GM23338 (cell line): ENCODE results near the gene RPS6KA5. TPM values are rescaled to one million over a fixed set of nuclear protein-coding genes. Genes with fewer than 3 reads are reported as not detected.

Experiments used
- ATAC-seq: fragments of 200-7000 bp; cut with Tn5 transposase; 3 replicates; pipeline ENCODE4 v1.9.1; 2020
- DNase-seq: peaks from one replicate; pipeline ENCODE4 v3.0.0-alpha.2; 2015; ENCODE audit warnings: low spot score
- H2AFZ ChIP-seq: fragments of 200-600 bp; sonication (generic); 2 replicates; pipeline ENCODE4 v1.8.0; 2016; ENCODE audit warnings: antibody characterized with exemption, mild to moderate bottlenecking, moderate library complexity
- H3F3A ChIP-seq: fragments of 200-600 bp; sonication (generic); replicated peaks from 2 replicates; pipeline ENCODE4 v1.8.0; 2017; ENCODE audit warnings: antibody characterized with exemption, mixed run types, low read depth
- H3K27ac ChIP-seq: fragments of 200-600 bp; sonication (generic); 2 replicates; pipeline ENCODE4 v1.6.1; 2016; ENCODE audit warnings: low read depth
- H3K27me3 ChIP-seq: fragments of 200-600 bp; sonication (generic); 2 replicates; pipeline ENCODE4 v1.8.0; 2016; ENCODE audit warnings: mild to moderate bottlenecking, mixed run types, moderate library complexity; ENCODE audit not compliant: insufficient read depth
- H3K36me3 ChIP-seq: fragments of 200-600 bp; sonication (generic); 2 replicates; pipeline ENCODE4 v1.8.0; 2016; ENCODE audit warnings: mild to moderate bottlenecking; ENCODE audit not compliant: insufficient read depth
- H3K4me1 ChIP-seq: fragments of 200-600 bp; sonication (generic); 2 replicates; pipeline ENCODE4 v1.8.0; 2016; ENCODE audit warnings: mild to moderate bottlenecking, moderate library complexity; ENCODE audit not compliant: insufficient read depth
- H3K4me2 ChIP-seq: fragments of 200-600 bp; sonication (generic); 2 replicates; pipeline ENCODE4 v1.7.1; 2017; ENCODE audit warnings: mixed run types
- H3K4me3 ChIP-seq: fragments of 200-600 bp; sonication (generic); 2 replicates; pipeline ENCODE4 v1.6.1; 2016; ENCODE audit warnings: mixed run types
- H3K79me2 ChIP-seq: fragments of 200-600 bp; sonication (generic); replicated peaks from 2 replicates; pipeline ENCODE4 v1.8.0; 2017; ENCODE audit warnings: mild to moderate bottlenecking; ENCODE audit not compliant: insufficient read depth
- H3K9me2 ChIP-seq: fragments of 200-600 bp; sonication (generic); 2 replicates; pipeline ENCODE4 v1.8.0; 2017; ENCODE audit not compliant: insufficient read depth
- H4K20me1 ChIP-seq: fragments of 200-600 bp; sonication (generic); replicated peaks from 2 replicates; pipeline ENCODE4 v1.8.0; 2017; ENCODE audit warnings: mild to moderate bottlenecking; ENCODE audit not compliant: insufficient read depth
- H3K27ac Mint-ChIP-seq: 2 replicates; pipeline ENCODE4 v1.8.0; 2020; ENCODE audit warnings: inconsistent platforms, mild to moderate bottlenecking, moderate library complexity, mixed read lengths
- H3K27me3 Mint-ChIP-seq: 3 replicates; pipeline ENCODE4 v1.8.0; 2022; ENCODE audit warnings: low read depth, mild to moderate bottlenecking, moderate library complexity, mixed read lengths, inconsistent platforms; ENCODE audit not compliant: insufficient read depth, poor library complexity
- H3K36me3 Mint-ChIP-seq: 3 replicates; pipeline ENCODE4 v1.8.0; 2021; ENCODE audit warnings: low read depth, mild to moderate bottlenecking, inconsistent platforms, moderate library complexity, mixed read lengths
- H3K4me1 Mint-ChIP-seq: 3 replicates; pipeline ENCODE4 v1.8.0; 2020; ENCODE audit warnings: mild to moderate bottlenecking, inconsistent platforms, mixed read lengths
- H3K4me3 Mint-ChIP-seq: 3 replicates; pipeline ENCODE4 v1.8.0; 2021; ENCODE audit warnings: moderate library complexity, mild to moderate bottlenecking, inconsistent platforms, mixed read lengths
- H3K9me3 Mint-ChIP-seq: 3 replicates; pipeline ENCODE4 v1.8.0; 2020; ENCODE audit warnings: moderate library complexity, mild to moderate bottlenecking, inconsistent platforms, mixed read lengths
- CREB1 ChIP-seq: fragments of 250-450 bp; sonication (Bioruptor Pico); IDR thresholded peaks from 2 replicates; pipeline ENCODE4 v1.5.0; 2020; ENCODE audit warnings: low read depth, mild to moderate bottlenecking, moderate library complexity
- EZH2 ChIP-seq: fragments of 200-600 bp; sonication (generic); IDR thresholded peaks from one replicate; pipeline ENCODE4 v1.8.0; 2017; ENCODE audit warnings: antibody characterized with exemption, mild to moderate bottlenecking, low read depth; ENCODE audit not compliant: unreplicated experiment
- EZH2phosphoT487 ChIP-seq: fragments of 200-600 bp; sonication (generic); IDR thresholded peaks from one replicate; pipeline ENCODE4 v1.8.1; 2018; ENCODE audit warnings: antibody characterized with exemption; ENCODE audit not compliant: unreplicated experiment
- JUNB ChIP-seq: IDR thresholded peaks from one replicate; pipeline ENCODE4 v1.6.1; 2016; ENCODE audit warnings: antibody characterized with exemption; ENCODE audit not compliant: unreplicated experiment
- NANOG ChIP-seq: IDR thresholded peaks from 2 replicates; pipeline ENCODE4 v1.6.1; 2016; ENCODE audit warnings: antibody characterized with exemption, borderline replicate concordance
- POLR2AphosphoS5 ChIP-seq: IDR thresholded peaks from 2 replicates; pipeline ENCODE4 v1.6.1; 2016; ENCODE audit warnings: antibody characterized with exemption, low read depth
- STAT1 ChIP-seq: IDR thresholded peaks from one replicate; pipeline ENCODE4 v1.6.1; 2016; ENCODE audit warnings: antibody characterized with exemption; ENCODE audit not compliant: unreplicated experiment
- ZNF114 ChIP-seq: fragments of 250-450 bp; sonication (Bioruptor Pico); IDR thresholded peaks from 2 replicates; pipeline ENCODE4 v1.5.0; 2020; ENCODE audit warnings: mild to moderate bottlenecking, moderate library complexity
- ZNF331 ChIP-seq: fragments of 250-450 bp; sonication (Bioruptor Pico); IDR thresholded peaks from 2 replicates; pipeline ENCODE4 v1.5.0; 2020; ENCODE audit warnings: low read depth, mild to moderate bottlenecking, moderate library complexity
- polyA plus RNA-seq: library from polyadenylated mRNA; unstranded; fragments of >200 nt; fragmentation: Nextera tagmentation; extraction: Ambion mirVana; gene quantifications from 2 replicates; pipeline ENCODE4 v1.2.1, GENCODE V29; 2016
- total RNA-seq: library from RNA; depleted of rRNA; stranded (reverse); fragments of >200 nt; shearing (Covaris generic); gene quantifications from 2 replicates; pipeline ENCODE4 v1.2.3, GENCODE V29; 2014
- TF ChIP-seq, protein P1 (sequence below): fragments of 250-450 bp; sonication (Bioruptor Pico); IDR thresholded peaks from 2 replicates; pipeline ENCODE4 v1.5.0; 2020; ENCODE audit warnings: mild to moderate bottlenecking, moderate library complexity
- TF ChIP-seq, protein P2 (sequence below): IDR thresholded peaks from 2 replicates; pipeline ENCODE4 v1.6.1; 2016; ENCODE audit warnings: antibody characterized with exemption
- TF ChIP-seq, protein P3 (sequence below): IDR thresholded peaks from one replicate; pipeline ENCODE4 v1.6.1; 2018; ENCODE audit warnings: antibody characterized with exemption; ENCODE audit not compliant: unreplicated experiment

The RPS6KA5 gene
- total and polyA plus RNA-seq, 2 experiments from 2014 or later: 2.1 to 2.4 TPM

DNA sequence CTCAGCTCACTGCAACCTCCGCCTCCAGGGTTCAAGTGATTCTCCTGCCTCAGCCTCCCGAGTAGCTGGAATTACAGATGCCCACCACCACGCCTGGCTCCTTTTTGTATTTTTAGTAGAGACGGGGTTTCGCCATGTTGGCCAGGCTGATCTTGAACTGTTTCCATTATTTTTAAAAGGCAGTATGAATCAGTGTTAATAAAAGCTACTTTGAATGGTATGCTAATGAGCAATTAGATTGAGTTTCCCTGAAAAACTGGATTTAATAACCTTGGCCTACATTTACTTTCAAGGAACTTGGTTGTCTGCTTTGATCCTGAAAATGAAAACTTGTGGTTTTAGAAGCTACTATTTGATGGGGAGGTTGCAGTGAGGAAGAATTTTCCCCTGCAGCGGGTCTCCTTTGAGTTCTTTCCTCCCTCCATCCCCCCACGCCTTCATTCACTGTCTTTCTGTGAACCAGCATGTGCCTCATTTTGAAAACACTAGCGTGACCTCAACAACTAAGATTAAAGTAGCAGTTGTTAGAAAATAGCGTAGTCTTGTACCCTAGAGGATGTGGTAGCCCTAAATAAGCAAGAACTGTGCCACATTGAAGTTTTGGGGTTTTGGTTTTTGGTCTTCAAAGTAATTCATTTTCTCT, 17.8 kb upstream of the RPS6KA5 start:
- Histone ChIP-seq H3K36me3 (no peaks in the 10 kb centered on the region), H3K4me3 (no peak overlapping the region), H3K79me2 (no peaks in the 10 kb centered on the region), H4K20me1 (no peaks in the 10 kb centered on the region), H2AFZ (peak overlapping the region; percentile 87; the same call in 1 of the 2 replicates), H3K9me2 (no peaks in the 10 kb centered on the region), H3K4me2 (no peak overlapping the region; the same call in 1 of the 2 replicates), H3K27me3 (no peaks in the 10 kb centered on the region), H3K27ac (no peak overlapping the region), H3F3A (no peaks in the 10 kb centered on the region), H3K4me1 (no peaks in the 10 kb centered on the region)
- H3K4me3 Mint-ChIP-seq: no peak overlapping the region
- H3K9me3 Mint-ChIP-seq: no peaks in the 10 kb centered on the region; the same call in 2 of the 3 replicates
- H3K27me3 Mint-ChIP-seq: peaks cover 5% of the 10 kb centered on the region
- peaks cover 4% of the 10 kb centered on the region for H3K4me1 Mint-ChIP-seq
- TF ChIP-seq JUNB (no peak), EZH2 (no peak), CREB1 (no peak), EZH2phosphoT487 (no peak), NANOG (no peak), ZNF331 (CRISPR knock-in tag) (no peak), POLR2AphosphoS5 (no peak), STAT1 (no peak), ZNF114 (CRISPR knock-in tag) (no peak)
- TF ChIP-seq, protein P1, sequence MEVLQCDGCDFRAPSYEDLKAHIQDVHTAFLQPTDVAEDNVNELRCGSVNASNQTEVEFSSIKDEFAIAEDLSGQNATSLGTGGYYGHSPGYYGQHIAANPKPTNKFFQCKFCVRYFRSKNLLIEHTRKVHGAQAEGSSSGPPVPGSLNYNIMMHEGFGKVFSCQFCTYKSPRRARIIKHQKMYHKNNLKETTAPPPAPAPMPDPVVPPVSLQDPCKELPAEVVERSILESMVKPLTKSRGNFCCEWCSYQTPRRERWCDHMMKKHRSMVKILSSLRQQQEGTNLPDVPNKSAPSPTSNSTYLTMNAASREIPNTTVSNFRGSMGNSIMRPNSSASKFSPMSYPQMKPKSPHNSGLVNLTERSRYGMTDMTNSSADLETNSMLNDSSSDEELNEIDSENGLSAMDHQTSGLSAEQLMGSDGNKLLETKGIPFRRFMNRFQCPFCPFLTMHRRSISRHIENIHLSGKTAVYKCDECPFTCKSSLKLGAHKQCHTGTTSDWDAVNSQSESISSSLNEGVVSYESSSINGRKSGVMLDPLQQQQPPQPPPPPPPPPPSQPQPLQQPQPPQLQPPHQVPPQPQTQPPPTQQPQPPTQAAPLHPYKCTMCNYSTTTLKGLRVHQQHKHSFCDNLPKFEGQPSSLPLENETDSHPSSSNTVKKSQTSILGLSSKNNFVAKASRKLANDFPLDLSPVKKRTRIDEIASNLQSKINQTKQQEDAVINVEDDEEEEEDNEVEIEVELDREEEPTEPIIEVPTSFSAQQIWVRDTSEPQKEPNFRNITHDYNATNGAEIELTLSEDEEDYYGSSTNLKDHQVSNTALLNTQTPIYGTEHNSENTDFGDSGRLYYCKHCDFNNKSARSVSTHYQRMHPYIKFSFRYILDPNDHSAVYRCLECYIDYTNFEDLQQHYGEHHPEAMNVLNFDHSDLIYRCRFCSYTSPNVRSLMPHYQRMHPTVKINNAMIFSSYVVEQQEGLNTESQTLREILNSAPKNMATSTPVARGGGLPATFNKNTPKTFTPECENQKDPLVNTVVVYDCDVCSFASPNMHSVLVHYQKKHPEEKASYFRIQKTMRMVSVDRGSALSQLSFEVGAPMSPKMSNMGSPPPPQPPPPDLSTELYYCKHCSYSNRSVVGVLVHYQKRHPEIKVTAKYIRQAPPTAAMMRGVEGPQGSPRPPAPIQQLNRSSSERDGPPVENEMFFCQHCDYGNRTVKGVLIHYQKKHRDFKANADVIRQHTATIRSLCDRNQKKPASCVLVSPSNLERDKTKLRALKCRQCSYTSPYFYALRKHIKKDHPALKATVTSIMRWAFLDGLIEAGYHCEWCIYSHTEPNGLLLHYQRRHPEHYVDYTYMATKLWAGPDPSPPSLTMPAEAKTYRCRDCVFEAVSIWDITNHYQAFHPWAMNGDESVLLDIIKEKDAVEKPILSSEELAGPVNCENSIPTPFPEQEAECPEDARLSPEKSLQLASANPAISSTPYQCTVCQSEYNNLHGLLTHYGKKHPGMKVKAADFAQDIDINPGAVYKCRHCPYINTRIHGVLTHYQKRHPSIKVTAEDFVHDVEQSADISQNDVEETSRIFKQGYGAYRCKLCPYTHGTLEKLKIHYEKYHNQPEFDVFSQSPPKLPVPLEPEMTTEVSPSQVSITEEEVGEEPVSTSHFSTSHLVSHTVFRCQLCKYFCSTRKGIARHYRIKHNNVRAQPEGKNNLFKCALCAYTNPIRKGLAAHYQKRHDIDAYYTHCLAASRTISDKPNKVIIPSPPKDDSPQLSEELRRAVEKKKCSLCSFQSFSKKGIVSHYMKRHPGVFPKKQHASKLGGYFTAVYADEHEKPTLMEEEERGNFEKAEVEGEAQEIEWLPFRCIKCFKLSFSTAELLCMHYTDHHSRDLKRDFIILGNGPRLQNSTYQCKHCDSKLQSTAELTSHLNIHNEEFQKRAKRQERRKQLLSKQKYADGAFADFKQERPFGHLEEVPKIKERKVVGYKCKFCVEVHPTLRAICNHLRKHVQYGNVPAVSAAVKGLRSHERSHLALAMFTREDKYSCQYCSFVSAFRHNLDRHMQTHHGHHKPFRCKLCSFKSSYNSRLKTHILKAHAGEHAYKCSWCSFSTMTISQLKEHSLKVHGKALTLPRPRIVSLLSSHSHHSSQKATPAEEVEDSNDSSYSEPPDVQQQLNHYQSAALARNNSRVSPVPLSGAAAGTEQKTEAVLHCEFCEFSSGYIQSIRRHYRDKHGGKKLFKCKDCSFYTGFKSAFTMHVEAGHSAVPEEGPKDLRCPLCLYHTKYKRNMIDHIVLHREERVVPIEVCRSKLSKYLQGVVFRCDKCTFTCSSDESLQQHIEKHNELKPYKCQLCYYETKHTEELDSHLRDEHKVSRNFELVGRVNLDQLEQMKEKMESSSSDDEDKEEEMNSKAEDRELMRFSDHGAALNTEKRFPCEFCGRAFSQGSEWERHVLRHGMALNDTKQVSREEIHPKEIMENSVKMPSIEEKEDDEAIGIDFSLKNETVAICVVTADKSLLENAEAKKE (CRISPR knock-in tag): no peak
- TF ChIP-seq, protein P2, sequence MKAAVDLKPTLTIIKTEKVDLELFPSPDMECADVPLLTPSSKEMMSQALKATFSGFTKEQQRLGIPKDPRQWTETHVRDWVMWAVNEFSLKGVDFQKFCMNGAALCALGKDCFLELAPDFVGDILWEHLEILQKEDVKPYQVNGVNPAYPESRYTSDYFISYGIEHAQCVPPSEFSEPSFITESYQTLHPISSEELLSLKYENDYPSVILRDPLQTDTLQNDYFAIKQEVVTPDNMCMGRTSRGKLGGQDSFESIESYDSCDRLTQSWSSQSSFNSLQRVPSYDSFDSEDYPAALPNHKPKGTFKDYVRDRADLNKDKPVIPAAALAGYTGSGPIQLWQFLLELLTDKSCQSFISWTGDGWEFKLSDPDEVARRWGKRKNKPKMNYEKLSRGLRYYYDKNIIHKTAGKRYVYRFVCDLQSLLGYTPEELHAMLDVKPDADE: no peak
- TF ChIP-seq, protein P3, sequence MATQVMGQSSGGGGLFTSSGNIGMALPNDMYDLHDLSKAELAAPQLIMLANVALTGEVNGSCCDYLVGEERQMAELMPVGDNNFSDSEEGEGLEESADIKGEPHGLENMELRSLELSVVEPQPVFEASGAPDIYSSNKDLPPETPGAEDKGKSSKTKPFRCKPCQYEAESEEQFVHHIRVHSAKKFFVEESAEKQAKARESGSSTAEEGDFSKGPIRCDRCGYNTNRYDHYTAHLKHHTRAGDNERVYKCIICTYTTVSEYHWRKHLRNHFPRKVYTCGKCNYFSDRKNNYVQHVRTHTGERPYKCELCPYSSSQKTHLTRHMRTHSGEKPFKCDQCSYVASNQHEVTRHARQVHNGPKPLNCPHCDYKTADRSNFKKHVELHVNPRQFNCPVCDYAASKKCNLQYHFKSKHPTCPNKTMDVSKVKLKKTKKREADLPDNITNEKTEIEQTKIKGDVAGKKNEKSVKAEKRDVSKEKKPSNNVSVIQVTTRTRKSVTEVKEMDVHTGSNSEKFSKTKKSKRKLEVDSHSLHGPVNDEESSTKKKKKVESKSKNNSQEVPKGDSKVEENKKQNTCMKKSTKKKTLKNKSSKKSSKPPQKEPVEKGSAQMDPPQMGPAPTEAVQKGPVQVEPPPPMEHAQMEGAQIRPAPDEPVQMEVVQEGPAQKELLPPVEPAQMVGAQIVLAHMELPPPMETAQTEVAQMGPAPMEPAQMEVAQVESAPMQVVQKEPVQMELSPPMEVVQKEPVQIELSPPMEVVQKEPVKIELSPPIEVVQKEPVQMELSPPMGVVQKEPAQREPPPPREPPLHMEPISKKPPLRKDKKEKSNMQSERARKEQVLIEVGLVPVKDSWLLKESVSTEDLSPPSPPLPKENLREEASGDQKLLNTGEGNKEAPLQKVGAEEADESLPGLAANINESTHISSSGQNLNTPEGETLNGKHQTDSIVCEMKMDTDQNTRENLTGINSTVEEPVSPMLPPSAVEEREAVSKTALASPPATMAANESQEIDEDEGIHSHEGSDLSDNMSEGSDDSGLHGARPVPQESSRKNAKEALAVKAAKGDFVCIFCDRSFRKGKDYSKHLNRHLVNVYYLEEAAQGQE: no peak
- no peak for DNase-seq
- no peak overlapping the region for H3K27ac Mint-ChIP-seq
- ATAC-seq: no peak
- H3K36me3 Mint-ChIP-seq: no peaks in the 10 kb centered on the region
